Measurements from ENCODE around the gene GRIN3B.
"Not testable (repeated sequence)": the region's sequence is repeated elsewhere in the genome, so short reads cannot be mapped to it uniquely, and the experiment has no call there.

DNA sequence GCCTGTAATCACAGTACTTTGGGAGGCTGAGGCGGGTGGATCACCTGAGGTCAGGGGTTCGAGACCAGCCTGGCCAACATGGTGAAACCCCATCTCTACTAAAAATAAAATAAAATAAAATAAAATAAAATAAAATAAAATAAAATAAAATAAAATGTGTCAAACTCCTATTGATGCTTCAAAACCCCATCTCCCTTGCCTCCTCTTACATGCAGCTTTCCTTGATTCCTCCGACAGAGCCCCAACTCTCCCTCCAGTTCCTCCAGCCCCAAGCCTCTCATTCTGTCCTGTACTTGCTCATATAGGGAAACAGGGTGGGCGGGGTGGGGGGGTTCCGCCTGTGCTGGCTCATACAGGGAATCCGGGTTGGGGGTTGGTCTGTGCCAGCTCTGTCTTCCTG lies 24.9 kb downstream of the GRIN3B start:
- not testable (repeated sequence) for TF ChIP-seq TCF4 (CRISPR knock-in tag; IDR thresholded peaks at IDR 0.05; ENCODE audit: borderline replicate concordance); RARB (CRISPR knock-in tag; IDR thresholded peaks at IDR 0.05)
- TF ChIP-seq, protein P1, sequence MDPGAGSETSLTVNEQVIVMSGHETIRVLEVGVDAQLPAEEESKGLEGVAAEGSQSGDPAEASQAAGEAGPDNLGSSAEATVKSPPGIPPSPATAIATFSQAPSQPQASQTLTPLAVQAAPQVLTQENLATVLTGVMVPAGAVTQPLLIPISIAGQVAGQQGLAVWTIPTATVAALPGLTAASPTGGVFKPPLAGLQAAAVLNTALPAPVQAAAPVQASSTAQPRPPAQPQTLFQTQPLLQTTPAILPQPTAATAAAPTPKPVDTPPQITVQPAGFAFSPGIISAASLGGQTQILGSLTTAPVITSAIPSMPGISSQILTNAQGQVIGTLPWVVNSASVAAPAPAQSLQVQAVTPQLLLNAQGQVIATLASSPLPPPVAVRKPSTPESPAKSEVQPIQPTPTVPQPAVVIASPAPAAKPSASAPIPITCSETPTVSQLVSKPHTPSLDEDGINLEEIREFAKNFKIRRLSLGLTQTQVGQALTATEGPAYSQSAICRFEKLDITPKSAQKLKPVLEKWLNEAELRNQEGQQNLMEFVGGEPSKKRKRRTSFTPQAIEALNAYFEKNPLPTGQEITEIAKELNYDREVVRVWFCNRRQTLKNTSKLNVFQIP (CRISPR knock-in tag; IDR thresholded peaks at IDR 0.05; ENCODE audit: borderline replicate concordance, low read depth): not testable (repeated sequence)
